ENCODE results near the gene SIDT2. TPM values are rescaled to one million over a fixed set of nuclear protein-coding genes. Genes with fewer than 3 reads are reported as not detected.

SIDT2 gene
- total RNA-seq, 1 experiment from 2014 or later = 27.6 TPM

DNA sequence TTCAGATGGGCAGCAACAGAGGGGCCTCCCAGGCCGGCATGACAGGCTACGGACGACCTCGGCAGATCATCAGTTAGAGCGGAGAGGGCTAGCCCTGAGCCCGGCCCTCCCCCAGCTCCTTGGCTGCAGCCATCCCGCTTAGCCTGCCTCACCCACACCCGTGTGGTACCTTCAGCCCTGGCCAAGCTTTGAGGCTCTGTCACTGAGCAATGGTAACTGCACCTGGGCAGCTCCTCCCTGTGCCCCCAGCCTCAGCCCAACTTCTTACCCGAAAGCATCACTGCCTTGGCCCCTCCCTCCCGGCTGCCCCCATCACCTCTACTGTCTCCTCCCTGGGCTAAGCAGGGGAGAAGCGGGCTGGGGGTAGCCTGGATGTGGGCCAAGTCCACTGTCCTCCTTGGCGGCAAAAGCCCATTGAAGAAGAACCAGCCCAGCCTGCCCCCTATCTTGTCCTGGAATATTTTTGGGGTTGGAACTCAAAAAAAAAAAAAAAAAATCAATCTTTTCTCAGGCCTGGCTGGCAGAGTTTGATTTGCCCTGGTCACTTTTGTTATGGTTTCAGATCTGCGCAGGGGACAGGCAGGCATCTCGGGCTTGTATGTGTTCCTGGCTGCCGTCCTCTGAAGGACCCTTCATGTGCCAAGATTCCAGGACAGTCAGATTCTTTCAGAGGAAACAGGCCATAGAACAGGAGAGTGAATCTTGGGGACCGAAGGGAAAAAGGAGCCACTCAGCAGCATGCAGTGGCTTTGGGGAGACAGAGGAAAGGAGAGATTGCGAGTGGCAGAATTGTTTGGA is 25.9 kb downstream of the SIDT2 start:
- H3K27me3 Mint-ChIP-seq (ENCODE audit: low read depth) = no peaks in the 10 kb centered on the region; the same call in 1 of the 2 replicates
- H3K36me3 Mint-ChIP-seq = peaks cover 7% of the 10 kb centered on the region
- peak overlapping the region; percentile 48 for H3K27ac Mint-ChIP-seq
- no peaks in the 10 kb centered on the region for H3K9me3 Mint-ChIP-seq
- ChIA-PET CTCF (interaction anchor here (0.6 to 2.1 kb wide), 11 partner anchors 9 to 124 kb away, joined by 3 to 7 read pairs (median 4); partner anchors contain the start of genes CEP164, PCSK7, RNF214 and SIDT2), POLR2A (interaction anchor here (1.2 kb wide), 1 partner anchor 25 kb away, joined by 3 read pairs; no protein-coding TSS in a partner anchor)
- no peak for DNase-seq (ENCODE audit: low spot score)
- no peak overlapping the region for H3K4me3 Mint-ChIP-seq
- ATAC-seq = no peak
- peaks cover 17% of the 10 kb centered on the region for H3K4me1 Mint-ChIP-seq
- TF ChIP-seq CBFB (CRISPR knock-in tag; IDR thresholded peaks at IDR 0.05; ENCODE audit: low read depth) = no peak

DNA sequence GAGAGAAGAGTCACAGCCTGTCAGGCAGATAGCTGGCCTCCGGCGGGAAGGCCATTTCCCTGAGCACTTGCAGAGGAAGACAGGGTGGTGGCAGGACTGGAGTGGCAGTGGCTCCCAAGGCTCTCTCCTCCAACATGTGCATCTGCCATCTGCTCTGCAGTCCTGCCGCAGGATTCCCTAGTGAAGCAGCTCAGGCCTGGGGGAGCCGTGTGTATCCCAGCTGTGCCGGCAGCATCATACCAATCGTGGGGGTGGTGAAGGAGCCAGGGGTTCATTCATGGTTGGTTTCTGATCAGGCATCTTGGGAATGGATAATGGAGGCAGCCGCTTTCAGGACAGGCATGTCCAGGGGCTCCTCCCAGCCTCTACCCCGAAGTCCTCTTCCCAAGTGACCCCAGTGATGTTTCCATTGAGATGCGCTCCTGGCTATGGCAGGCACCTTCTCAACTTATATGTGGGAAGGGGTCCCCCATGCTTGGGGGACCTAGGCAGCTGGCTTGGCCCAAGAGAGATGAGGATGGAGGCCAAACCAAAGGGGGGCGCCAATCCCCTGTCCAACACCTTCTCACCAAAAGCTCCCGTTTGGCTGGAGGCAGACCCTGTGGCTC is 26.8 kb downstream of the SIDT2 start:
- peaks cover 7% of the 10 kb centered on the region for H3K36me3 Mint-ChIP-seq
- H3K27ac Mint-ChIP-seq = no peak overlapping the region
- ATAC-seq (peak; percentile 11), DNase-seq (ENCODE audit: low spot score) (peak; percentile 38)
- no peaks in the 10 kb centered on the region; the same call in 1 of the 2 replicates for H3K27me3 Mint-ChIP-seq (ENCODE audit: low read depth)
- H3K4me3 Mint-ChIP-seq = no peak overlapping the region
- ChIA-PET CTCF (interaction anchor here (0.6 to 1.6 kb wide), 8 partner anchors 17 to 123 kb away, joined by 3 to 7 read pairs (median 4); partner anchors contain the start of genes CEP164, PCSK7, RNF214 and SIDT2), POLR2A (interaction anchor here (0.6 to 1.2 kb wide), 2 partner anchors 26 to 35 kb away, joined by 3 to 4 read pairs; no protein-coding TSS in a partner anchor)
- peaks cover 9% of the 10 kb centered on the region for H3K4me1 Mint-ChIP-seq
- no peaks in the 10 kb centered on the region for H3K9me3 Mint-ChIP-seq
- TF ChIP-seq, protein P1, sequence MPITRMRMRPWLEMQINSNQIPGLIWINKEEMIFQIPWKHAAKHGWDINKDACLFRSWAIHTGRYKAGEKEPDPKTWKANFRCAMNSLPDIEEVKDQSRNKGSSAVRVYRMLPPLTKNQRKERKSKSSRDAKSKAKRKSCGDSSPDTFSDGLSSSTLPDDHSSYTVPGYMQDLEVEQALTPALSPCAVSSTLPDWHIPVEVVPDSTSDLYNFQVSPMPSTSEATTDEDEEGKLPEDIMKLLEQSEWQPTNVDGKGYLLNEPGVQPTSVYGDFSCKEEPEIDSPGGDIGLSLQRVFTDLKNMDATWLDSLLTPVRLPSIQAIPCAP (CRISPR knock-in tag; IDR thresholded peaks at IDR 0.05) = no peak
- no peak for TF ChIP-seq RELA (CRISPR knock-in tag; IDR thresholded peaks at IDR 0.05; ENCODE audit: borderline replicate concordance)
- TF ChIP-seq, protein P2, sequence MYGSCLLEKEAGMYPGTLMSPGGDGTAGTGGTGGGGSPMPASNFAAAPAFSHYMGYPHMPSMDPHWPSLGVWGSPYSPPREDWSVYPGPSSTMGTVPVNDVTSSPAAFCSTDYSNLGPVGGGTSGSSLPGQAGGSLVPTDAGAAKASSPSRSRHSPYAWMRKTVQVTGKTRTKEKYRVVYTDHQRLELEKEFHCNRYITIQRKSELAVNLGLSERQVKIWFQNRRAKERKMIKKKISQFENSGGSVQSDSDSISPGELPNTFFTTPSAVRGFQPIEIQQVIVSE (CRISPR knock-in tag; IDR thresholded peaks at IDR 0.05; ENCODE audit: borderline replicate concordance) = no peak
- TF ChIP-seq JUN (CRISPR knock-in tag; IDR thresholded peaks at IDR 0.05) = no peak
- no peak for TF ChIP-seq ZNF219 (CRISPR knock-in tag; IDR thresholded peaks at IDR 0.05; ENCODE audit: borderline replicate concordance)
- TF ChIP-seq ZNF232 (CRISPR knock-in tag; IDR thresholded peaks at IDR 0.05) = no peak
- TF ChIP-seq, protein P3, sequence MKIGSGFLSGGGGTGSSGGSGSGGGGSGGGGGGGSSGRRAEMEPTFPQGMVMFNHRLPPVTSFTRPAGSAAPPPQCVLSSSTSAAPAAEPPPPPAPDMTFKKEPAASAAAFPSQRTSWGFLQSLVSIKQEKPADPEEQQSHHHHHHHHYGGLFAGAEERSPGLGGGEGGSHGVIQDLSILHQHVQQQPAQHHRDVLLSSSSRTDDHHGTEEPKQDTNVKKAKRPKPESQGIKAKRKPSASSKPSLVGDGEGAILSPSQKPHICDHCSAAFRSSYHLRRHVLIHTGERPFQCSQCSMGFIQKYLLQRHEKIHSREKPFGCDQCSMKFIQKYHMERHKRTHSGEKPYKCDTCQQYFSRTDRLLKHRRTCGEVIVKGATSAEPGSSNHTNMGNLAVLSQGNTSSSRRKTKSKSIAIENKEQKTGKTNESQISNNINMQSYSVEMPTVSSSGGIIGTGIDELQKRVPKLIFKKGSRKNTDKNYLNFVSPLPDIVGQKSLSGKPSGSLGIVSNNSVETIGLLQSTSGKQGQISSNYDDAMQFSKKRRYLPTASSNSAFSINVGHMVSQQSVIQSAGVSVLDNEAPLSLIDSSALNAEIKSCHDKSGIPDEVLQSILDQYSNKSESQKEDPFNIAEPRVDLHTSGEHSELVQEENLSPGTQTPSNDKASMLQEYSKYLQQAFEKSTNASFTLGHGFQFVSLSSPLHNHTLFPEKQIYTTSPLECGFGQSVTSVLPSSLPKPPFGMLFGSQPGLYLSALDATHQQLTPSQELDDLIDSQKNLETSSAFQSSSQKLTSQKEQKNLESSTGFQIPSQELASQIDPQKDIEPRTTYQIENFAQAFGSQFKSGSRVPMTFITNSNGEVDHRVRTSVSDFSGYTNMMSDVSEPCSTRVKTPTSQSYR (CRISPR knock-in tag; IDR thresholded peaks at IDR 0.05) = no peak
- no peak for TF ChIP-seq ETV6 (CRISPR knock-in tag; IDR thresholded peaks at IDR 0.05)
- TF ChIP-seq, protein P4, sequence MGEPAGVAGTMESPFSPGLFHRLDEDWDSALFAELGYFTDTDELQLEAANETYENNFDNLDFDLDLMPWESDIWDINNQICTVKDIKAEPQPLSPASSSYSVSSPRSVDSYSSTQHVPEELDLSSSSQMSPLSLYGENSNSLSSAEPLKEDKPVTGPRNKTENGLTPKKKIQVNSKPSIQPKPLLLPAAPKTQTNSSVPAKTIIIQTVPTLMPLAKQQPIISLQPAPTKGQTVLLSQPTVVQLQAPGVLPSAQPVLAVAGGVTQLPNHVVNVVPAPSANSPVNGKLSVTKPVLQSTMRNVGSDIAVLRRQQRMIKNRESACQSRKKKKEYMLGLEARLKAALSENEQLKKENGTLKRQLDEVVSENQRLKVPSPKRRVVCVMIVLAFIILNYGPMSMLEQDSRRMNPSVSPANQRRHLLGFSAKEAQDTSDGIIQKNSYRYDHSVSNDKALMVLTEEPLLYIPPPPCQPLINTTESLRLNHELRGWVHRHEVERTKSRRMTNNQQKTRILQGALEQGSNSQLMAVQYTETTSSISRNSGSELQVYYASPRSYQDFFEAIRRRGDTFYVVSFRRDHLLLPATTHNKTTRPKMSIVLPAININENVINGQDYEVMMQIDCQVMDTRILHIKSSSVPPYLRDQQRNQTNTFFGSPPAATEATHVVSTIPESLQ (CRISPR knock-in tag; IDR thresholded peaks at IDR 0.05) = no peak
- TF ChIP-seq ZNF423 (CRISPR knock-in tag; IDR thresholded peaks at IDR 0.05) = no peak
- TF ChIP-seq, protein P5, sequence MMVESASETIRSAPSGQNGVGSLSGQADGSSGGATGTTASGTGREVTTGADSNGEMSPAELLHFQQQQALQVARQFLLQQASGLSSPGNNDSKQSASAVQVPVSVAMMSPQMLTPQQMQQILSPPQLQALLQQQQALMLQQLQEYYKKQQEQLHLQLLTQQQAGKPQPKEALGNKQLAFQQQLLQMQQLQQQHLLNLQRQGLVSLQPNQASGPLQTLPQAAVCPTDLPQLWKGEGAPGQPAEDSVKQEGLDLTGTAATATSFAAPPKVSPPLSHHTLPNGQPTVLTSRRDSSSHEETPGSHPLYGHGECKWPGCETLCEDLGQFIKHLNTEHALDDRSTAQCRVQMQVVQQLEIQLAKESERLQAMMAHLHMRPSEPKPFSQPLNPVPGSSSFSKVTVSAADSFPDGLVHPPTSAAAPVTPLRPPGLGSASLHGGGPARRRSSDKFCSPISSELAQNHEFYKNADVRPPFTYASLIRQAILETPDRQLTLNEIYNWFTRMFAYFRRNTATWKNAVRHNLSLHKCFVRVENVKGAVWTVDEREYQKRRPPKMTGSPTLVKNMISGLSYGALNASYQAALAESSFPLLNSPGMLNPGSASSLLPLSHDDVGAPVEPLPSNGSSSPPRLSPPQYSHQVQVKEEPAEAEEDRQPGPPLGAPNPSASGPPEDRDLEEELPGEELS (CRISPR knock-in tag; IDR thresholded peaks at IDR 0.05) = no peak
- TF ChIP-seq, protein P6, sequence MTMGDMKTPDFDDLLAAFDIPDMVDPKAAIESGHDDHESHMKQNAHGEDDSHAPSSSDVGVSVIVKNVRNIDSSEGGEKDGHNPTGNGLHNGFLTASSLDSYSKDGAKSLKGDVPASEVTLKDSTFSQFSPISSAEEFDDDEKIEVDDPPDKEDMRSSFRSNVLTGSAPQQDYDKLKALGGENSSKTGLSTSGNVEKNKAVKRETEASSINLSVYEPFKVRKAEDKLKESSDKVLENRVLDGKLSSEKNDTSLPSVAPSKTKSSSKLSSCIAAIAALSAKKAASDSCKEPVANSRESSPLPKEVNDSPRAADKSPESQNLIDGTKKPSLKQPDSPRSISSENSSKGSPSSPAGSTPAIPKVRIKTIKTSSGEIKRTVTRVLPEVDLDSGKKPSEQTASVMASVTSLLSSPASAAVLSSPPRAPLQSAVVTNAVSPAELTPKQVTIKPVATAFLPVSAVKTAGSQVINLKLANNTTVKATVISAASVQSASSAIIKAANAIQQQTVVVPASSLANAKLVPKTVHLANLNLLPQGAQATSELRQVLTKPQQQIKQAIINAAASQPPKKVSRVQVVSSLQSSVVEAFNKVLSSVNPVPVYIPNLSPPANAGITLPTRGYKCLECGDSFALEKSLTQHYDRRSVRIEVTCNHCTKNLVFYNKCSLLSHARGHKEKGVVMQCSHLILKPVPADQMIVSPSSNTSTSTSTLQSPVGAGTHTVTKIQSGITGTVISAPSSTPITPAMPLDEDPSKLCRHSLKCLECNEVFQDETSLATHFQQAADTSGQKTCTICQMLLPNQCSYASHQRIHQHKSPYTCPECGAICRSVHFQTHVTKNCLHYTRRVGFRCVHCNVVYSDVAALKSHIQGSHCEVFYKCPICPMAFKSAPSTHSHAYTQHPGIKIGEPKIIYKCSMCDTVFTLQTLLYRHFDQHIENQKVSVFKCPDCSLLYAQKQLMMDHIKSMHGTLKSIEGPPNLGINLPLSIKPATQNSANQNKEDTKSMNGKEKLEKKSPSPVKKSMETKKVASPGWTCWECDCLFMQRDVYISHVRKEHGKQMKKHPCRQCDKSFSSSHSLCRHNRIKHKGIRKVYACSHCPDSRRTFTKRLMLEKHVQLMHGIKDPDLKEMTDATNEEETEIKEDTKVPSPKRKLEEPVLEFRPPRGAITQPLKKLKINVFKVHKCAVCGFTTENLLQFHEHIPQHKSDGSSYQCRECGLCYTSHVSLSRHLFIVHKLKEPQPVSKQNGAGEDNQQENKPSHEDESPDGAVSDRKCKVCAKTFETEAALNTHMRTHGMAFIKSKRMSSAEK (CRISPR knock-in tag; IDR thresholded peaks at IDR 0.05; ENCODE audit: borderline replicate concordance) = no peak
- no peak for TF ChIP-seq CBFB (CRISPR knock-in tag; IDR thresholded peaks at IDR 0.05; ENCODE audit: low read depth)
- TF ChIP-seq, protein P7, sequence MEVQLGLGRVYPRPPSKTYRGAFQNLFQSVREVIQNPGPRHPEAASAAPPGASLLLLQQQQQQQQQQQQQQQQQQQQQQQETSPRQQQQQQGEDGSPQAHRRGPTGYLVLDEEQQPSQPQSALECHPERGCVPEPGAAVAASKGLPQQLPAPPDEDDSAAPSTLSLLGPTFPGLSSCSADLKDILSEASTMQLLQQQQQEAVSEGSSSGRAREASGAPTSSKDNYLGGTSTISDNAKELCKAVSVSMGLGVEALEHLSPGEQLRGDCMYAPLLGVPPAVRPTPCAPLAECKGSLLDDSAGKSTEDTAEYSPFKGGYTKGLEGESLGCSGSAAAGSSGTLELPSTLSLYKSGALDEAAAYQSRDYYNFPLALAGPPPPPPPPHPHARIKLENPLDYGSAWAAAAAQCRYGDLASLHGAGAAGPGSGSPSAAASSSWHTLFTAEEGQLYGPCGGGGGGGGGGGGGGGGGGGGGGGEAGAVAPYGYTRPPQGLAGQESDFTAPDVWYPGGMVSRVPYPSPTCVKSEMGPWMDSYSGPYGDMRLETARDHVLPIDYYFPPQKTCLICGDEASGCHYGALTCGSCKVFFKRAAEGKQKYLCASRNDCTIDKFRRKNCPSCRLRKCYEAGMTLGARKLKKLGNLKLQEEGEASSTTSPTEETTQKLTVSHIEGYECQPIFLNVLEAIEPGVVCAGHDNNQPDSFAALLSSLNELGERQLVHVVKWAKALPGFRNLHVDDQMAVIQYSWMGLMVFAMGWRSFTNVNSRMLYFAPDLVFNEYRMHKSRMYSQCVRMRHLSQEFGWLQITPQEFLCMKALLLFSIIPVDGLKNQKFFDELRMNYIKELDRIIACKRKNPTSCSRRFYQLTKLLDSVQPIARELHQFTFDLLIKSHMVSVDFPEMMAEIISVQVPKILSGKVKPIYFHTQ (CRISPR knock-in tag; IDR thresholded peaks at IDR 0.05) = no peak
- TF ChIP-seq FOXK1 (CRISPR knock-in tag; IDR thresholded peaks at IDR 0.05) = no peak

Data from WTC11 (cell line).